Brain microvascular endothelial cell (primary cell): ENCODE results near the gene AURKA.

Experiments used
- DNase-seq: peaks from one replicate; pipeline ENCODE4 v3.0.0-alpha.2; 2020
- H3K27ac ChIP-seq: fragments of 250-450 bp; sonication (Bioruptor Pico); 2 replicates; pipeline ENCODE4 v1.5.1; 2020; ENCODE audit warnings: mild to moderate bottlenecking, moderate library complexity
- H3K27me3 ChIP-seq: fragments of 250-450 bp; sonication (Bioruptor Pico); replicated peaks from 2 replicates; pipeline ENCODE4 v1.5.1; 2020; ENCODE audit warnings: mild to moderate bottlenecking
- H3K36me3 ChIP-seq: fragments of 250-450 bp; sonication (Bioruptor Pico); replicated peaks from 2 replicates; pipeline ENCODE4 v1.5.1; 2020; ENCODE audit warnings: mild to moderate bottlenecking
- H3K4me3 ChIP-seq: 2 replicates; pipeline ENCODE4 v1.5.1; 2011; ENCODE audit warnings: low read depth, mild to moderate bottlenecking, control low read depth, low read length, moderate library complexity
- CTCF ChIP-seq: IDR thresholded peaks from 2 replicates; pipeline ENCODE4 v1.5.1; 2011; ENCODE audit warnings: low read depth, mild to moderate bottlenecking, moderate library complexity, low read length, control low read depth, inconsistent platforms; ENCODE audit errors: missing control alignments
- in situ Hi-C: cut with HindIII; loops from 2 replicates; pipeline ENCODE4 v1.10.0; 2017; ENCODE audit warnings: low sequenced_read_pairs, low pct_ligation_motif_present

AURKA gene

GRCh38 chr20:56380375-56380774, 11.6 kb downstream of the AURKA start:
- no peak for TF ChIP-seq CTCF
- peaks cover 2% of the 10 kb centered on the region for H3K36me3 ChIP-seq
- in situ Hi-C loops, result no loop called here
- no peaks in the 10 kb centered on the region for H3K27me3 ChIP-seq
- no peak overlapping the region for H3K4me3 ChIP-seq
- peak; percentile 37 for DNase-seq
- no peak overlapping the region for H3K27ac ChIP-seq

- H3K4me3 ChIP-seq, result no peak overlapping the region
- H3K27ac ChIP-seq, result no peak overlapping the region
Measured at GRCh38 chr20:56378386-56378785, 13.6 kb downstream of the AURKA start.

GRCh38 chr20:56376331-56376730, 15.7 kb downstream of the AURKA start:
- in situ Hi-C loops, result no loop called here
- H3K4me3 ChIP-seq, result no peak overlapping the region
- H3K36me3 ChIP-seq, result peaks cover 12% of the 10 kb centered on the region
- H3K27me3 ChIP-seq, result no peaks in the 10 kb centered on the region
- TF ChIP-seq CTCF, result no peak
- DNase-seq, result no peak
- H3K27ac ChIP-seq, result no peak overlapping the region

More at GRCh38 chr20:56378386-56378785, 13.6 kb downstream of the AURKA start:
- no peak for DNase-seq
- TF ChIP-seq CTCF, result no peak
- H3K36me3 ChIP-seq, result peaks cover 4% of the 10 kb centered on the region
- no peaks in the 10 kb centered on the region for H3K27me3 ChIP-seq
- in situ Hi-C loops, result no loop called here

GRCh38 chr20:56373942-56374341, 18.1 kb downstream of the AURKA start:
- Histone ChIP-seq H3K36me3 (peaks cover 15% of the 10 kb centered on the region), H3K4me3 (no peak overlapping the region), H3K27ac (peak overlapping the region; percentile 28), H3K27me3 (no peaks in the 10 kb centered on the region)
- DNase-seq, result peak; percentile 91
- no peak for TF ChIP-seq CTCF
- in situ Hi-C loops, result no loop called here

GRCh38 chr20:56372850-56373249, 19.2 kb downstream of the AURKA start:
- Histone ChIP-seq H3K27ac (no peak overlapping the region), H3K4me3 (no peak overlapping the region), H3K27me3 (no peaks in the 10 kb centered on the region), H3K36me3 (peaks cover 15% of the 10 kb centered on the region)
- in situ Hi-C loops, result no loop called here
- TF ChIP-seq CTCF, result no peak
- DNase-seq, result no peak

GRCh38 chr20:56371977-56372376, 20.0 kb downstream of the AURKA start:
- H3K27me3 ChIP-seq, result no peaks in the 10 kb centered on the region
- no peak for TF ChIP-seq CTCF
- no peak for DNase-seq
- no peak overlapping the region for H3K4me3 ChIP-seq
- peaks cover 20% of the 10 kb centered on the region for H3K36me3 ChIP-seq
- no peak overlapping the region for H3K27ac ChIP-seq
- in situ Hi-C loops, result no loop called here
